ENCODE results near the gene SLITRK4.

DNA sequence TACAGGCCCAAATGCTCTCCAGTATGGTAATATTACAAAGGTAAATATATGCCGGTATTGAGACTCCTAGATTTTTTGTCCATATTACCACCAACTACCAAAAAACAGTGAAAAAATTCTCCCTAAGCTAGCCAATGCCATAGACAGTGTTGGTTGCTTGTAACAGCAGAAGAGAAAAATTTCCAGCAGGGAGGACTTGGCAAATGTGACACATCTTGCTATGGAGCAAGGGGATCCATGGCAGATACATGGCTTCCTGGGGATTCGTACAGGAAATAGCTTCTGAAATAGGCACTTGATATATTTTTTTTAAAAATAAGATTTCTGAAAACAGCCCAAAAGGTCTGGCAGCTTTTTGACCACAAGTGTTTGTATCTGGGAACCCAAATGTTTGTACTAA lies 14.6 kb downstream of the SLITRK4 start:
- TF ChIP-seq ZFX (IDR thresholded peaks at IDR 0.05), result no peak
- TF ChIP-seq, protein P1, sequence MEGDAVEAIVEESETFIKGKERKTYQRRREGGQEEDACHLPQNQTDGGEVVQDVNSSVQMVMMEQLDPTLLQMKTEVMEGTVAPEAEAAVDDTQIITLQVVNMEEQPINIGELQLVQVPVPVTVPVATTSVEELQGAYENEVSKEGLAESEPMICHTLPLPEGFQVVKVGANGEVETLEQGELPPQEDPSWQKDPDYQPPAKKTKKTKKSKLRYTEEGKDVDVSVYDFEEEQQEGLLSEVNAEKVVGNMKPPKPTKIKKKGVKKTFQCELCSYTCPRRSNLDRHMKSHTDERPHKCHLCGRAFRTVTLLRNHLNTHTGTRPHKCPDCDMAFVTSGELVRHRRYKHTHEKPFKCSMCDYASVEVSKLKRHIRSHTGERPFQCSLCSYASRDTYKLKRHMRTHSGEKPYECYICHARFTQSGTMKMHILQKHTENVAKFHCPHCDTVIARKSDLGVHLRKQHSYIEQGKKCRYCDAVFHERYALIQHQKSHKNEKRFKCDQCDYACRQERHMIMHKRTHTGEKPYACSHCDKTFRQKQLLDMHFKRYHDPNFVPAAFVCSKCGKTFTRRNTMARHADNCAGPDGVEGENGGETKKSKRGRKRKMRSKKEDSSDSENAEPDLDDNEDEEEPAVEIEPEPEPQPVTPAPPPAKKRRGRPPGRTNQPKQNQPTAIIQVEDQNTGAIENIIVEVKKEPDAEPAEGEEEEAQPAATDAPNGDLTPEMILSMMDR (conservative IDR thresholded peaks at IDR 0.05), result no peak

All from C4-2B (cell line).